ENCODE results near the gene FKBP6. TPM values are rescaled to one million over a fixed set of nuclear protein-coding genes. Genes with fewer than 3 reads are reported as not detected.

Gene FKBP6
- total RNA-seq, 1 experiment from 2014 or later: not detected

GRCh38 chr7:73312831-73313520, 15.0 kb upstream of the FKBP6 start:
- Histone ChIP-seq H4K5ac (ENCODE audit: insufficient read length, low read depth, low read length) (no peak overlapping the region), H3K23me2 (ENCODE audit: insufficient read length, low read depth, low read length, poor library complexity, severe bottlenecking) (no peaks in the 10 kb centered on the region), H4K20me1 (ENCODE audit: control insufficient read depth, insufficient read depth, insufficient read length) (no peaks in the 10 kb centered on the region), H3K27me3 (ENCODE audit: insufficient read depth, low read length) (no peaks in the 10 kb centered on the region), H3K23ac (ENCODE audit: insufficient read length, low read depth, low read length) (no peak overlapping the region), H2BK12ac (ENCODE audit: insufficient read length, low read depth, low read length) (no peak overlapping the region), H4K8ac (replicated peaks; ENCODE audit: insufficient read length, low read depth, low read length) (no peak overlapping the region), H3K79me2 (ENCODE audit: insufficient read depth, low read length) (peaks cover under 1% of the 10 kb centered on the region; the same call in 1 of the 2 replicates), H4K91ac (ENCODE audit: insufficient read length, low read depth, low read length) (no peak overlapping the region), H2BK20ac (ENCODE audit: low read depth, low read length, poor library complexity, severe bottlenecking) (no peak overlapping the region), H3T11ph (ENCODE audit: low read length) (no peak overlapping the region), H3K4ac (ENCODE audit: low read depth, low read length) (no peak overlapping the region), H3K4me1 (ENCODE audit: insufficient read depth, low read length) (no peaks in the 10 kb centered on the region), H2BK15ac (ENCODE audit: low read depth, low read length) (no peak overlapping the region), H3K79me1 (ENCODE audit: insufficient read depth, low read depth, low read length, poor library complexity, severe bottlenecking) (no peaks in the 10 kb centered on the region), H3K18ac (ENCODE audit: insufficient read length, low read depth, low read length) (no peak overlapping the region), H3K14ac (ENCODE audit: insufficient read depth, low read length) (peak overlapping the region; percentile 55; the same call in 1 of the 2 replicates), H3K56ac (ENCODE audit: insufficient read length, low read depth, low read length) (no peak overlapping the region), H2AFZ (ENCODE audit: low read length) (no peak overlapping the region), H3K27ac (ENCODE audit: insufficient read length, low read depth, low read length) (no peak overlapping the region), H3K4me2 (ENCODE audit: insufficient read depth, insufficient read length, low read length) (no peak overlapping the region), H3K9me3 (ENCODE audit: control insufficient read depth, low read depth, low read length) (no peaks in the 10 kb centered on the region), H2AK5ac (ENCODE audit: insufficient read length, low read length) (no peak overlapping the region), H2BK120ac (ENCODE audit: low read depth, low read length, poor library complexity, severe bottlenecking) (no peak overlapping the region), H3K9ac (ENCODE audit: extremely low read depth, insufficient read length, low read length) (no peak overlapping the region), H2BK5ac (ENCODE audit: insufficient read length, low read length) (no peak overlapping the region)
- H3K4me1 Mint-ChIP-seq: peaks cover 2 to 3% of the 10 kb centered on the region in 2 experiments
- H3K4me3 Mint-ChIP-seq: no peak overlapping the region
- H3K27me3 Mint-ChIP-seq (ENCODE audit: low read depth): peaks cover 17% of the 10 kb centered on the region
- no CpG with 5 or more reads among the region's 48 CpGs for WGBS (ENCODE audit: extremely low coverage, insufficient read length, low lambda C conversion rate)
- DNase-seq: no peak
- no peak overlapping the region for H3K27ac Mint-ChIP-seq
- peaks cover 0 to 4% (median 3%) of the 10 kb centered on the region in 3 experiments; a peak in 3 of 7 replicates for H3K36me3 Mint-ChIP-seq (ENCODE audit: insufficient read depth in 1 of 3, low read depth in 3 of 3)
- H3K9me3 Mint-ChIP-seq: peaks cover 2 to 4% of the 10 kb centered on the region in 2 experiments; a peak in 2 of 5 replicates
- TF ChIP-seq CTCF (conservative IDR thresholded peaks at IDR 0.05): no peak
